H1 (cell line): ENCODE data around the gene CEP57.

Source experiments
- BACH1 ChIP-seq: IDR thresholded peaks from 2 replicates; pipeline ENCODE4 v1.6.1; 2012; ENCODE audit warnings: low read length, improper control_type of control experiment
- EZH2 ChIP-seq: fragments of 200-600 bp; sonication (generic); IDR thresholded peaks from 2 replicates; pipeline ENCODE4 v1.7.1; 2012; ENCODE audit warnings: low read depth, mild to moderate bottlenecking, moderate library complexity, low read length, inconsistent platforms; ENCODE audit not compliant: severe bottlenecking
- PHF8 ChIP-seq: fragments of 200-600 bp; sonication (generic); conservative IDR thresholded peaks from 2 replicates; pipeline ENCODE4 v1.7.1; 2012; ENCODE audit warnings: low read depth, mild to moderate bottlenecking, inconsistent platforms, low read length, moderate library complexity
- POLR2A ChIP-seq, 2 experiments: IDR thresholded peaks; 1 replicate in 1 of 2; 2 replicates in 1 of 2; pipeline ENCODE4 v1.6.1; 2011; ENCODE audit warnings: low read depth in 2 of 2, low read length in 2 of 2, mild to moderate bottlenecking in 2 of 2; ENCODE audit errors: control extremely low read depth in 1 of 2
- RBBP5 ChIP-seq: IDR thresholded peaks from 2 replicates; pipeline ENCODE4 v1.7.1; 2012; ENCODE audit warnings: low read depth, mild to moderate bottlenecking, inconsistent platforms, low read length, moderate library complexity, borderline replicate concordance
- RFX5 ChIP-seq: IDR thresholded peaks from 2 replicates; pipeline ENCODE4 v1.6.1; 2011; ENCODE audit warnings: low read depth, low read length, improper control_type of control experiment, borderline replicate concordance
- SP2 ChIP-seq: IDR thresholded peaks from 2 replicates; pipeline ENCODE4 v1.6.1; 2012; ENCODE audit warnings: mild to moderate bottlenecking, low read length, inconsistent platforms
- TEAD4 ChIP-seq: IDR thresholded peaks from 2 replicates; pipeline ENCODE4 v1.6.1; 2012; ENCODE audit warnings: low read depth, low read length, inconsistent platforms, mixed read lengths
- TF ChIP-seq, protein P1 (sequence below), 3 experiments: IDR thresholded peaks; 1 replicate in 2 of 3; 2 replicates in 1 of 3; pipeline versions ENCODE4 v1.5.1 to v1.6.1; 2011; ENCODE audit warnings: low read length in 3 of 3, mild to moderate bottlenecking in 3 of 3, inconsistent platforms in 2 of 3, low read depth in 1 of 3, moderate library complexity in 1 of 3; ENCODE audit not compliant: insufficient read depth in 1 of 3; ENCODE audit errors: control extremely low read depth in 1 of 3
- TF ChIP-seq, protein P2 (sequence below): IDR thresholded peaks from 2 replicates; pipeline ENCODE4 v1.6.1; 2012; ENCODE audit warnings: inconsistent platforms
- TF ChIP-seq, protein P3 (sequence below): IDR thresholded peaks from 2 replicates; pipeline ENCODE4 v1.6.1; 2011; ENCODE audit warnings: low read length, improper control_type of control experiment

DNA sequence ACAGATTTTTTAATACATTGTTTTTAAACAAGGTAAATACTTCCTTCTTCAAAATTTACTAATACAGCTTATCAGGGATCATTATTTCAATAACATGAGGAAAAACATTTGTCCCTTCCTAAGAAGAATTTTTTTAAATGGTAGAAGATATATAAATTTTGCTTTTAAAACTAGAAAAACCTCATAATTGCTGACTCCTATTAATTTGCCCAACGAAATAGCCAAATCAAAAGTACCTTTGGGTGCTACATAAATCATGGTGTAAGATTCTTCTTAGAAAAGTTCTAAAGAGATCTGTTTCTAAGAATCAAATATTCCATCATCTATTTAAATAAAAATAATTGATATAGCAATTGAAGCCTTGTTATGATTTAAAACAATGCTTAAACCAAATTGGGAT lies 54.9 kb downstream of the CEP57 start:
- TF ChIP-seq, protein P1, sequence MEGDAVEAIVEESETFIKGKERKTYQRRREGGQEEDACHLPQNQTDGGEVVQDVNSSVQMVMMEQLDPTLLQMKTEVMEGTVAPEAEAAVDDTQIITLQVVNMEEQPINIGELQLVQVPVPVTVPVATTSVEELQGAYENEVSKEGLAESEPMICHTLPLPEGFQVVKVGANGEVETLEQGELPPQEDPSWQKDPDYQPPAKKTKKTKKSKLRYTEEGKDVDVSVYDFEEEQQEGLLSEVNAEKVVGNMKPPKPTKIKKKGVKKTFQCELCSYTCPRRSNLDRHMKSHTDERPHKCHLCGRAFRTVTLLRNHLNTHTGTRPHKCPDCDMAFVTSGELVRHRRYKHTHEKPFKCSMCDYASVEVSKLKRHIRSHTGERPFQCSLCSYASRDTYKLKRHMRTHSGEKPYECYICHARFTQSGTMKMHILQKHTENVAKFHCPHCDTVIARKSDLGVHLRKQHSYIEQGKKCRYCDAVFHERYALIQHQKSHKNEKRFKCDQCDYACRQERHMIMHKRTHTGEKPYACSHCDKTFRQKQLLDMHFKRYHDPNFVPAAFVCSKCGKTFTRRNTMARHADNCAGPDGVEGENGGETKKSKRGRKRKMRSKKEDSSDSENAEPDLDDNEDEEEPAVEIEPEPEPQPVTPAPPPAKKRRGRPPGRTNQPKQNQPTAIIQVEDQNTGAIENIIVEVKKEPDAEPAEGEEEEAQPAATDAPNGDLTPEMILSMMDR (IDR thresholded peaks at IDR 0.05; ENCODE audit: control extremely low read depth in 1 of 3, insufficient read depth in 1 of 3, low read depth in 1 of 3, low read length in 3 of 3): no peak
- TF ChIP-seq EZH2: no peak
- no peak for TF ChIP-seq SP2
- no peak for TF ChIP-seq TEAD4
- TF ChIP-seq, protein P2, sequence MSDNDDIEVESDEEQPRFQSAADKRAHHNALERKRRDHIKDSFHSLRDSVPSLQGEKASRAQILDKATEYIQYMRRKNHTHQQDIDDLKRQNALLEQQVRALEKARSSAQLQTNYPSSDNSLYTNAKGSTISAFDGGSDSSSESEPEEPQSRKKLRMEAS: no peak
- TF ChIP-seq PHF8: no peak
- no peak for TF ChIP-seq RFX5
- no peak for TF ChIP-seq POLR2A (IDR thresholded peaks at IDR 0.05; ENCODE audit: control extremely low read depth in 1 of 2, low read depth in 2 of 2, low read length in 2 of 2)
- TF ChIP-seq RBBP5: no peak
- TF ChIP-seq, protein P3, sequence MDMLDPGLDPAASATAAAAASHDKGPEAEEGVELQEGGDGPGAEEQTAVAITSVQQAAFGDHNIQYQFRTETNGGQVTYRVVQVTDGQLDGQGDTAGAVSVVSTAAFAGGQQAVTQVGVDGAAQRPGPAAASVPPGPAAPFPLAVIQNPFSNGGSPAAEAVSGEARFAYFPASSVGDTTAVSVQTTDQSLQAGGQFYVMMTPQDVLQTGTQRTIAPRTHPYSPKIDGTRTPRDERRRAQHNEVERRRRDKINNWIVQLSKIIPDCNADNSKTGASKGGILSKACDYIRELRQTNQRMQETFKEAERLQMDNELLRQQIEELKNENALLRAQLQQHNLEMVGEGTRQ: no peak
- TF ChIP-seq BACH1: no peak
